ENCODE results near the gene GDF7.

- TF ChIP-seq CTCF (IDR thresholded peaks at IDR 0.05), result no peak
- TF ChIP-seq POLR2A (IDR thresholded peaks at IDR 0.05), result no peak
- TF ChIP-seq POLR2AphosphoS5 (IDR thresholded peaks at IDR 0.05), result no peak
Measured at GRCh38 chr2:20645301-20645701, 21.6 kb upstream of the GDF7 start.
